Esophagus squamous epithelium (tissue), 5 donors: ENCODE data around the gene RBM33. TPM values are rescaled to one million over a fixed set of nuclear protein-coding genes. Genes with fewer than 3 reads are reported as not detected.

Source experiments
- DNase-seq: peaks from one replicate; lab custom pipeline; 2025; lab: John Stamatoyannopoulos, UW
- H3K27ac ChIP-seq, 4 donors: fragments of 200-600 bp; sonication (generic); one replicate each; pipeline ENCODE4 v1.5.1; 2016 to 2019; ENCODE audit warnings: mild to moderate bottlenecking in 1 of 4
- H3K27me3 ChIP-seq, 4 donors: fragments of 200-600 bp; sonication (generic); 1 replicate in 3 of 4; 2 replicates in 1 of 4; pipeline versions ENCODE4 v1.5.1 to v1.6.0; 2017 to 2021; ENCODE audit warnings: antibody characterized with exemption in 1 of 4
- H3K36me3 ChIP-seq, 3 donors: fragments of 200-600 bp; sonication (generic); one replicate each; pipeline ENCODE4 v1.5.1; 2016 to 2019
- H3K4me1 ChIP-seq, 3 donors: fragments of 200-600 bp; sonication (generic); one replicate each; pipeline ENCODE4 v1.5.1; 2017 to 2019
- H3K4me3 ChIP-seq, 4 donors: fragments of 200-600 bp; sonication (generic); 1 replicate in 3 of 4; 2 replicates in 1 of 4; pipeline ENCODE4 v1.5.1; 2016 to 2019; ENCODE audit warnings: mild to moderate bottlenecking in 2 of 4, moderate library complexity in 1 of 4
- H3K9me3 ChIP-seq, 3 donors: fragments of 200-600 bp; sonication (generic); one replicate each; pipeline ENCODE4 v1.5.1; 2016 to 2019
- CTCF ChIP-seq, 6 experiments: fragments of 450-650 bp in 4 of 6; fragments of 200-600 bp in 2 of 6; sonication (generic) in 2 of 6; IDR thresholded peaks; one replicate each; pipeline ENCODE4 v1.5.1; 2016 to 2019; ENCODE audit warnings: antibody characterized with exemption in 6 of 6, mild to moderate bottlenecking in 4 of 6, moderate library complexity in 4 of 6
- POLR2A ChIP-seq, 4 donors: fragments of 450-650 bp; IDR thresholded peaks; one replicate each; pipeline ENCODE4 v1.6.1; 2017; ENCODE audit warnings: antibody characterized with exemption in 4 of 4, mild to moderate bottlenecking in 4 of 4, moderate library complexity in 3 of 4
- WGBS, 2 donors: methylation state at CpG; one replicate each; pipeline ENCODE4 v1.1.5; 2018; 5-methylcytosine and 5-hydroxymethylcytosine counted together
- intact Hi-C: fragments of 100-400 bp; cut with DNase I; formaldehyde crosslinking; loops from one replicate; pipeline ENCODE4 v1.15.0; 2022
- total RNA-seq, 4 donors: library from RNA; depleted of rRNA; stranded (reverse); fragments of >200 nt; gene quantifications; one replicate each; pipeline ENCODE4 v1.1.0, GENCODE V29; 2016
- donor health status: DM: yes; HTN: yes; CAD: no.

Gene RBM33
- total RNA-seq, 4 donors from 2014 or later, result 20.3 to 45.6 (median 26.9) TPM

GRCh38 chr7:155618708-155619633, 25.5 kb upstream of the RBM33 start:
- Histone ChIP-seq H3K36me3 (no peaks in the 10 kb centered on the region), H3K27ac (no peak overlapping the region), H3K9me3 (no peaks in the 10 kb centered on the region), H3K4me3 (no peak overlapping the region), H3K27me3 (peaks cover 0 to 13% (median 0%) of the 10 kb centered on the region in 4 donors), H3K4me1 (no peaks in the 10 kb centered on the region)
- intact Hi-C loops, result no loop called here
- WGBS, 2 donors, result 60 to 66% methylated on average over 12 to 16 of the region's 16 CpGs
- TF ChIP-seq CTCF (IDR thresholded peaks at IDR 0.05), result no peak
- no peak for TF ChIP-seq POLR2A (IDR thresholded peaks at IDR 0.05)
- no peak for DNase-seq

GRCh38 chr7:155619634-155620271, 24.7 kb upstream of the RBM33 start:
- 81 to 85% methylated on average over 7 of the region's 7 CpGs for WGBS, 2 donors
- H3K27ac ChIP-seq, result no peak overlapping the region
- H3K4me1 ChIP-seq, result no peaks in the 10 kb centered on the region
- TF ChIP-seq POLR2A (IDR thresholded peaks at IDR 0.05) (no peak), CTCF (IDR thresholded peaks at IDR 0.05) (no peak)
- no peak for DNase-seq
- intact Hi-C loops, result no loop called here
- no peaks in the 10 kb centered on the region for H3K36me3 ChIP-seq
- H3K27me3 ChIP-seq, result peaks cover 0 to 13% (median 0%) of the 10 kb centered on the region in 4 donors
- H3K4me3 ChIP-seq, result no peak overlapping the region
- H3K9me3 ChIP-seq, result no peaks in the 10 kb centered on the region

- Histone ChIP-seq H3K36me3 (no peaks in the 10 kb centered on the region), H3K27me3 (peaks cover 0 to 13% (median 0%) of the 10 kb centered on the region in 4 donors), H3K9me3 (no peaks in the 10 kb centered on the region), H3K4me3 (no peak overlapping the region), H3K27ac (no peak overlapping the region), H3K4me1 (no peaks in the 10 kb centered on the region)
- no peak for DNase-seq
- TF ChIP-seq CTCF (IDR thresholded peaks at IDR 0.05) (no peak), POLR2A (IDR thresholded peaks at IDR 0.05) (no peak)
- intact Hi-C loops, result no loop called here
- 73 to 93% methylated on average over 5 of the region's 6 CpGs for WGBS, 2 donors
Observed at GRCh38 chr7:155620497-155620896, 24.0 kb upstream of the RBM33 start.

GRCh38 chr7:155621418-155621980, 23.0 kb upstream of the RBM33 start:
- Histone ChIP-seq H3K9me3 (no peaks in the 10 kb centered on the region), H3K27me3 (peaks cover 0 to 13% (median 0%) of the 10 kb centered on the region in 4 donors), H3K4me3 (no peak overlapping the region), H3K4me1 (no peaks in the 10 kb centered on the region), H3K36me3 (no peaks in the 10 kb centered on the region), H3K27ac (no peak overlapping the region)
- no peak for DNase-seq
- intact Hi-C loops, result no loop called here
- TF ChIP-seq CTCF (IDR thresholded peaks at IDR 0.05), result no peak
- TF ChIP-seq POLR2A (IDR thresholded peaks at IDR 0.05), result no peak
- 79 to 87% methylated on average over 10 of the region's 10 CpGs for WGBS, 2 donors
